Testis (tissue), 3 donors: ENCODE data around the gene SNX12. TPM values are rescaled to one million over a fixed set of nuclear protein-coding genes. Genes with fewer than 3 reads are reported as not detected.

ENCODE experiments used
- DNase-seq: peaks from one replicate; pipeline ENCODE4 v3.0.0-alpha.2; 2019
- H3K27ac ChIP-seq, 2 donors: fragments of 200-600 bp; sonication (generic); one replicate each; pipeline ENCODE4 v1.5.1; 2019
- H3K27me3 ChIP-seq: fragments of 200-600 bp; sonication (generic); one replicate; pipeline ENCODE4 v1.5.1; 2019
- H3K36me3 ChIP-seq: fragments of 200-600 bp; sonication (generic); one replicate; pipeline ENCODE4 v1.5.1; 2017; ENCODE audit warnings: low read depth; ENCODE audit errors: missing control alignments
- H3K4me1 ChIP-seq: fragments of 200-600 bp; sonication (generic); one replicate; pipeline ENCODE4 v1.5.1; 2019
- H3K4me3 ChIP-seq, 2 donors: fragments of 200-600 bp; sonication (generic); one replicate each; pipeline ENCODE4 v1.5.1; 2017 to 2019
- H3K9me3 ChIP-seq: fragments of 200-600 bp; sonication (generic); one replicate; pipeline ENCODE4 v1.5.1; 2017
- CTCF ChIP-seq, 3 experiments: fragments of 450-650 bp in 2 of 3; fragments of 200-600 bp in 1 of 3; sonication (generic) in 1 of 3; IDR thresholded peaks; one replicate each; pipeline ENCODE4 v1.5.1; 2016 to 2019; ENCODE audit warnings: antibody characterized with exemption in 3 of 3, mild to moderate bottlenecking in 2 of 3, moderate library complexity in 1 of 3
- POLR2A ChIP-seq: fragments of 450-650 bp; IDR thresholded peaks from one replicate; pipeline ENCODE4 v1.6.1; 2017; ENCODE audit warnings: antibody characterized with exemption, mild to moderate bottlenecking, moderate library complexity
- WGBS, 2 donors: methylation state at CpG; one replicate each; pipeline ENCODE4 v1.1.5; 2018; 5-methylcytosine and 5-hydroxymethylcytosine counted together
- intact Hi-C: fragments of 100-400 bp; cut with DNase I; formaldehyde crosslinking; loops from one replicate; pipeline ENCODE4 v1.15.1; 2023; ENCODE audit warnings: low total_unique reads
- polyA plus RNA-seq: library from polyadenylated mRNA; stranded (reverse); fragments of 350-450 nt; fragmentation: Illumina TruSeq; extraction: RNeasy Lipid Tissue Mini Kit (QIAGEN cat#74804); gene quantifications from one replicate; pipeline ENCODE4 v1.2.3, GENCODE V29; 2014; ENCODE audit warnings: low read depth, low replicate concordance; ENCODE audit not compliant: insufficient read depth
- total RNA-seq, 2 donors: library from RNA; depleted of rRNA; stranded (reverse); fragments of >200 nt; gene quantifications; one replicate each; pipeline ENCODE4 v1.2.3, GENCODE V29; 2016

SNX12 gene
- total and polyA plus RNA-seq, 3 donors from 2014 or later, result 35.4 to 53.1 (median 39.4) TPM

GRCh38 chrX:71109051-71109450, 40.9 kb upstream of the SNX12 start:
- WGBS, 2 donors, result 93% methylated on average over 6 of the region's 6 CpGs; no CpG with 5 or more reads in 1 of the 2 donors
- Histone ChIP-seq H3K4me3 (no peak overlapping the region), H3K9me3 (no peaks in the 10 kb centered on the region), H3K27ac (no peak overlapping the region), H3K27me3 (no peaks in the 10 kb centered on the region), H3K36me3 (no peaks in the 10 kb centered on the region), H3K4me1 (no peaks in the 10 kb centered on the region)
- TF ChIP-seq CTCF (IDR thresholded peaks at IDR 0.05) (no peak), POLR2A (no peak)
- intact Hi-C loops, result no loop called here
- no peak for DNase-seq

DNA sequence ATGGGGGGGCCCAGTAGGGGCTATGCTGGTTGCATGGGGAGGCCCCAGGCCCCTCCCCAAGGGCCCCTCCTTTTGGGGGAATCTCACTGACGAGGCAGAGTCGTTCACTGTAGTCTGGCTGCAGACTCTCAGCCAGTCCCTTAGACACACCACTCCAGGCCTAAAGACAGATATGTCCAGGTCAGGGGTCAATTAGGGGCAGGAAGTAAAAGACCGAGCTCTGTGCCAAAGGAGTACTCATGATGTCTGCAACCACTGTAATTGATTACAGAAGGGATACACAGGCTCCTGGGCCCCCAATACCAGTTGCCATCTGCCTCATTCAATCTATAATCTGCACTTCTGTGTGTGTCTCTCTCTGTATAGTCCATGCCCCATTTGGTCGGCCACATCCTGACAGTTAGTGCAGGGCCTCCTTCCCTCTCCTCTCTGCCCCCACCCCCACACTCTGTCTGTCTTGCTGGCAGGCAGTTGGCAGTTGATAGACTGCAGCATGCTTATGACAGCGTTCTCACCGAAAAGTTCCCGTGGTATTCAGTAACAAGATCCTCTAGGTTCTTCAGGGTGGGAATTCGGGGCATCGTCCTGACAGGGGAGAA, 39.7 kb upstream of the SNX12 start:
- 62 to 74% methylated on average over 3 to 9 of the region's 9 CpGs for whole genome bisulfite sequencing, 2 donors

DNA sequence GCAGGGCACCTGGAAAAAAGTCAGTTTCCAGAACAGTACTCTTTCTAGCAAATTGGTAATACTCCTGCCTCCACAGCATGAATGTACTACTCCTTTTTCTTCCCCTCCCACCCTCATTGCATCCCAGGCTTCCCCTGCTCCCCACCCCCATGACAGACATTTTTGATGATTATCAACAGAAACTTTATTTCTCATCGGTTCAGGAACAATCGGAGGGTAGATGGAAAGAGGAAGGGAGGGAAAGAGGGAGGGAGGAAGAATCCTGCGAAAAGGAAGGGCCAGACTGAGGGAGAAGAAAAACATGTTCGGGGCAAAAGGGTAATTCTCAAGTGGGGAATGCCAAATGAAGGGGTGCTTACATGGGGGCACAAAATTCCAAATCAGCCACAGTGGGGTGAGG, 39.1 kb upstream of the SNX12 start:
- Histone ChIP-seq H3K9me3 (no peaks in the 10 kb centered on the region), H3K4me3 (no peak overlapping the region), H3K27ac (no peak overlapping the region), H3K4me1 (peaks cover 10% of the 10 kb centered on the region), H3K36me3 (no peaks in the 10 kb centered on the region), H3K27me3 (no peaks in the 10 kb centered on the region)
- no peak for DNase-seq
- TF ChIP-seq POLR2A (no peak), CTCF (IDR thresholded peaks at IDR 0.05) (no peak)
- intact Hi-C loops, result no loop called here
- WGBS, 2 donors, result 70 to 73% methylated on average over 3 to 4 of the region's 4 CpGs

More for the DNA sequence above, 39.7 kb upstream of the SNX12 start:
- Histone ChIP-seq H3K27me3 (no peaks in the 10 kb centered on the region), H3K4me1 (peaks cover 10% of the 10 kb centered on the region), H3K36me3 (no peaks in the 10 kb centered on the region), H3K27ac (no peak overlapping the region), H3K9me3 (no peaks in the 10 kb centered on the region), H3K4me3 (no peak overlapping the region)
- intact Hi-C loops, result no loop called here
- DNase-seq, result no peak
- TF ChIP-seq POLR2A (no peak), CTCF (IDR thresholded peaks at IDR 0.05) (no peak)

GRCh38 chrX:71106427-71106826, 38.3 kb upstream of the SNX12 start, which contains the start of gene CXorf65:
TSS of gene CXorf65 (minus strand) at chrX:71106740. CDS start at chrX:71106556, 184 bp downstream.
- WGBS, 2 donors, result 100% methylated on average over 1 of the region's 1 CpG; no CpG with 5 or more reads in 1 of the 2 donors
- peaks cover 10% of the 10 kb centered on the region for H3K4me1 ChIP-seq
- no peaks in the 10 kb centered on the region for H3K36me3 ChIP-seq
- TF ChIP-seq POLR2A (no peak), CTCF (IDR thresholded peaks at IDR 0.05) (no peak)
- no peaks in the 10 kb centered on the region for H3K27me3 ChIP-seq
- intact Hi-C loops, result no loop called here
- no peak for DNase-seq
- no peak within 1 kb of the TSS for H3K27ac ChIP-seq
- H3K4me3 ChIP-seq, result no peak within 1 kb of the TSS
- no peaks in the 10 kb centered on the region for H3K9me3 ChIP-seq

DNA sequence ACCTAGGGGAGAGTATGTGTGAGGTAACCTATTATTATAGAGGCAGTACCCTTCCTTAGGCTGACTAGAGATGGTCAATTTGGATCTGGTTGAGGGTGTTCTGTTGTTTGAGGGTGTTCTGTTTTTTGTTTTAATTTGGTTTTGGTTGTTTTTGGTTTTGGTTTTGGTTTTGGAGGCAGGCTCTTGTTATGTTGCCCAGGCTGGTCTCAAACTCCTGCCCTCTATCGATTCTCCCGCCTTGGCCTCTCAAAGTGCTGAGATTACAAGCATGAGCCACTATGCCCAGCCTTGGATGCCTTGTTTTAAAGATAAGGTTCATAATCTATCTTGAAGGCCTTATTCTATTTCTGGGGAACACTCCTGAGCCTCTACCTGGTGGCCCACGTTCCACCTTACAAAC, 37.5 kb upstream of the SNX12 start:
- no peaks in the 10 kb centered on the region for H3K9me3 ChIP-seq
- H3K4me3 ChIP-seq, result no peak overlapping the region
- intact Hi-C loops, result no loop called here
- no peaks in the 10 kb centered on the region for H3K36me3 ChIP-seq
- TF ChIP-seq CTCF (IDR thresholded peaks at IDR 0.05) (no peak), POLR2A (no peak)
- 85 to 100% methylated on average over 1 to 3 of the region's 3 CpGs for WGBS, 2 donors
- H3K27ac ChIP-seq, result no peak overlapping the region
- no peak for DNase-seq
- H3K4me1 ChIP-seq, result peaks cover 10% of the 10 kb centered on the region
- no peaks in the 10 kb centered on the region for H3K27me3 ChIP-seq
